K562 (cell line): ENCODE results near the gene MED16. TPM values are rescaled to one million over a fixed set of nuclear protein-coding genes. Genes with fewer than 3 reads are reported as not detected.

Experiments
- ATAC-seq: fragments of 200-7000 bp; cut with Tn5 transposase; 3 replicates; pipeline ENCODE4 v1.9.1; 2020; ENCODE audit warnings: moderate library complexity
- BruUV-seq: library from RNA; stranded (reverse); fragments of 400-500 nt; replicated peaks from 2 replicates; lab custom pipeline; 2021; lab: Mats Ljungman, UMichigan
- CTCF ChIA-PET: fragments of 300-600 bp; formaldehyde crosslinking; extraction: SDS; loops from one replicate; lab custom pipeline; 2021; ENCODE audit warnings: low intra/inter-chr PET ratio; lab: Yijun Ruan, JAX
- POLR2A ChIA-PET: fragments of 300-600, 350-650 bp; sonication (Branson Sonifier 250); formaldehyde crosslinking; extraction: SDS; loops from one replicate; lab custom pipeline; 2021; ENCODE audit warnings: antibody characterized with exemption, inconsistent platforms; lab: Yijun Ruan, JAX
- DNase-seq, 4 experiments: peaks; one replicate each; pipeline versions ENCODE4 v3.0.0 to v3.0.0-alpha.2; 2011 to 2018; ENCODE audit warnings: low spot score in 3 of 4, mixed read lengths in 3 of 4; ENCODE audit errors: extremely low read depth in 1 of 4
- FAIRE-seq: peaks from 2 replicates; lab custom pipeline; 2011; peaks lifted over from hg19 to GRCh38; lab: Jason Lieb, UNC
- H2AFZ ChIP-seq: 2 replicates; pipeline ENCODE4 v1.6.0; 2011; ENCODE audit warnings: low read depth, low read length, control low read depth, inconsistent platforms
- H3K27ac ChIP-seq: fragments of 200-600 bp; 3 replicates; pipeline ENCODE4 v1.8.0; 2011; ENCODE audit warnings: low read depth, mild to moderate bottlenecking, control low read depth, inconsistent platforms, low read length, moderate library complexity, mixed read lengths; ENCODE audit errors: extremely low read depth
- H3K27me3 ChIP-seq, 2 experiments: fragments of 300-600 bp in 1 of 2; 2 replicates in 1 of 2; 3 replicates in 1 of 2; pipeline versions ENCODE4 v1.6.0 to v1.8.0; 2011; ENCODE audit warnings: inconsistent platforms in 2 of 2, low read length in 2 of 2, mild to moderate bottlenecking in 1 of 2, mixed read lengths in 1 of 2, moderate library complexity in 1 of 2; ENCODE audit not compliant: control insufficient read depth in 2 of 2, insufficient read depth in 2 of 2
- H3K36me3 ChIP-seq: fragments of 300-600 bp; 3 replicates; pipeline ENCODE4 v1.8.0; 2011; ENCODE audit warnings: mild to moderate bottlenecking, low read length, inconsistent platforms; ENCODE audit not compliant: control insufficient read depth, insufficient read depth
- H3K4me1 ChIP-seq, 2 experiments: fragments of 200-600 bp in 1 of 2; replicated peaks in 1 of 2; 2 replicates in 1 of 2; 3 replicates in 1 of 2; pipeline versions ENCODE4 v1.5.1 to v1.8.0; 2011; ENCODE audit warnings: inconsistent platforms in 2 of 2, low read length in 2 of 2, mild to moderate bottlenecking in 1 of 2, mixed read lengths in 1 of 2, moderate library complexity in 1 of 2; ENCODE audit not compliant: control insufficient read depth in 2 of 2, insufficient read depth in 2 of 2
- H3K4me2 ChIP-seq: 2 replicates; pipeline ENCODE4 v1.6.1; 2011; ENCODE audit warnings: low read length, control low read depth, inconsistent platforms, mixed read lengths; ENCODE audit not compliant: insufficient read depth
- H3K4me3 ChIP-seq: fragments of 200-600 bp; sonication (generic), shearing (Covaris generic); 2 replicates; pipeline ENCODE4 v1.5.1; 2016; ENCODE audit warnings: control low read depth, inconsistent platforms
- H3K79me2 ChIP-seq: fragments of 200-600 bp; 3 replicates; pipeline ENCODE4 v1.8.0; 2011; ENCODE audit warnings: low read length, inconsistent platforms; ENCODE audit not compliant: control insufficient read depth, insufficient read depth
- H3K9ac ChIP-seq, 2 experiments: 2 replicates each; pipeline versions ENCODE4 v1.6.0 to v1.6.1; 2011; ENCODE audit warnings: low read depth in 2 of 2, low read length in 2 of 2, control low read depth in 1 of 2, inconsistent platforms in 1 of 2, mild to moderate bottlenecking in 1 of 2, mixed read lengths in 1 of 2; ENCODE audit not compliant: insufficient read depth in 1 of 2
- H3K9me1 ChIP-seq: one replicate; pipeline ENCODE4 v1.6.0; 2011; ENCODE audit warnings: inconsistent platforms, mild to moderate bottlenecking, low read length, moderate library complexity; ENCODE audit not compliant: control insufficient read depth, insufficient read depth
- H3K9me3 ChIP-seq: replicated peaks from 2 replicates; pipeline ENCODE4 v1.5.1; 2011; ENCODE audit warnings: low read depth, low read length, inconsistent platforms; ENCODE audit not compliant: control insufficient read depth, insufficient read depth
- H4K20me1 ChIP-seq: replicated peaks from 2 replicates; pipeline ENCODE4 v1.6.1; 2011; ENCODE audit warnings: low read length, inconsistent platforms, mixed read lengths; ENCODE audit not compliant: control insufficient read depth, insufficient read depth
- BACH1 ChIP-seq: fragments of 200-800 bp; sonication (Bioruptor generic); IDR thresholded peaks from 2 replicates; pipeline ENCODE4 v1.6.1; 2016; ENCODE audit warnings: missing genetic modification characterization, missing compliant biosample characterization
- BRD9 ChIP-seq: fragments of 450-650 bp; IDR thresholded peaks from 2 replicates; pipeline ENCODE4 v1.6.1; 2018; ENCODE audit warnings: low read depth; ENCODE audit not compliant: partially characterized antibody
- CBX3 ChIP-seq, 2 experiments: IDR thresholded peaks; 1 replicate in 1 of 2; 2 replicates in 1 of 2; pipeline ENCODE4 v1.6.1; 2012; ENCODE audit warnings: inconsistent platforms in 2 of 2, low read length in 2 of 2, borderline replicate concordance in 1 of 2, control low read depth in 1 of 2
- CBX5 ChIP-seq: IDR thresholded peaks from 2 replicates; pipeline ENCODE4 v1.6.1; 2014; ENCODE audit warnings: low read depth, borderline replicate concordance
- GTF2A2 ChIP-seq: IDR thresholded peaks from 2 replicates; pipeline ENCODE4 v1.6.1; 2016; ENCODE audit warnings: mild to moderate bottlenecking, missing genetic modification characterization, missing compliant biosample characterization
- KDM1A ChIP-seq, 2 experiments: fragments of 450-650 bp; IDR thresholded peaks; 2 replicates each; pipeline ENCODE4 v1.6.1; 2016; ENCODE audit warnings: mild to moderate bottlenecking in 2 of 2
- KHSRP ChIP-seq: fragments of 450-650 bp; IDR thresholded peaks from 2 replicates; pipeline ENCODE4 v1.6.1; 2017
- MTF1 ChIP-seq: fragments of 250-450 bp; sonication (Bioruptor Pico); IDR thresholded peaks from 2 replicates; pipeline ENCODE4 v1.9.0; 2021; ENCODE audit warnings: moderate library complexity, mild to moderate bottlenecking, inconsistent platforms, borderline replicate concordance
- RAD51 ChIP-seq: fragments of 450-650 bp; IDR thresholded peaks from 2 replicates; pipeline ENCODE4 v1.7.1; 2016; ENCODE audit warnings: low read depth, mild to moderate bottlenecking, borderline replicate concordance
- RCOR1 ChIP-seq, 2 experiments: IDR thresholded peaks; 2 replicates each; pipeline ENCODE4 v1.6.1; 2012; ENCODE audit warnings: low read depth in 2 of 2, low read length in 2 of 2, borderline replicate concordance in 1 of 2, improper control_type of control experiment in 1 of 2
- TEAD1 ChIP-seq, 2 experiments: fragments of 450-650 bp in 1 of 2; sonication (generic) in 1 of 2; formaldehyde crosslinking; IDR thresholded peaks; 2 replicates each; pipeline versions ENCODE4 v1.4.0 to v1.8.0; 2020 to 2022; ENCODE audit warnings: mild to moderate bottlenecking in 2 of 2, missing genetic modification reagents in 1 of 2
- ZBTB1 ChIP-seq: sonication (generic); formaldehyde crosslinking; IDR thresholded peaks from 2 replicates; pipeline ENCODE4 v1.8.1; 2023; ENCODE audit warnings: missing genetic modification reagents, low read depth, mild to moderate bottlenecking, borderline replicate concordance
- ZC3H11A ChIP-seq: IDR thresholded peaks from 2 replicates; pipeline ENCODE4 v1.6.1; 2012; ENCODE audit warnings: low read depth, low read length, improper control_type of control experiment
- ZFX ChIP-seq: sonication (generic); formaldehyde crosslinking; IDR thresholded peaks from 2 replicates; pipeline ENCODE4 v1.8.0; 2022; ENCODE audit warnings: mild to moderate bottlenecking, missing genetic modification reagents, moderate library complexity
- ZNF699 ChIP-seq: fragments of 250-450 bp; sonication (Bioruptor Pico); IDR thresholded peaks from 2 replicates; pipeline ENCODE4 v1.8.0; 2021; ENCODE audit warnings: mild to moderate bottlenecking, moderate library complexity; ENCODE audit not compliant: insufficient replicate concordance
- WGBS: fragments of 100-300 bp; shearing (Covaris generic); methylation state at CpG from one replicate; pipeline ENCODE4 v1.1.6; 2016; ENCODE audit warnings: low coverage, mixed read lengths; ENCODE audit not compliant: insufficient coverage; ENCODE audit errors: missing lambda C conversion rate; 5-methylcytosine and 5-hydroxymethylcytosine counted together
- in situ Hi-C: fragments of 300-500 bp; cut with MboI; formaldehyde crosslinking; loops from 4 replicates; pipeline ENCODE4 v1.15.0; 2018; ENCODE audit warnings: inconsistent platforms, mixed read lengths
- intact Hi-C: fragments of 100-400 bp; cut with micrococcal nuclease; formaldehyde crosslinking; loops from 2 replicates; pipeline ENCODE4 v1.14.2; 2022
- polyA plus RNA-seq, 8 experiments: library from polyadenylated mRNA; depleted of rRNA in 4 of 8; stranded (reverse) in 5 of 8; unstranded in 3 of 8; fragments of >200 nt; fragmentation: Nextera tagmentation in 2 of 8; fragmentation: Illumina TruSeq in 1 of 8; extraction: Ambion mirVana in 2 of 8; extraction: Trizol in 1 of 8; gene quantifications; 2 replicates each; pipeline versions ENCODE4 v1.2.1 to v1.2.3, GENCODE V29; 2011 to 2014; ENCODE audit warnings: inconsistent platforms in 1 of 8, missing spikeins in 1 of 8
- total RNA-seq, 7 experiments: library from RNA; depleted of rRNA in 6 of 7; stranded (reverse); fragments of >200 nt in 6 of 7; fragmentation: Illumina TruSeq in 2 of 7; extraction: Trizol in 2 of 7; gene quantifications; 2 replicates each; pipeline versions ENCODE4 v1.2.1 to v1.2.3, GENCODE V29; 2011 to 2021; ENCODE audit warnings: low replicate concordance in 1 of 7
- TF ChIP-seq, protein P1 (sequence below): sonication (generic); formaldehyde crosslinking; IDR thresholded peaks from 2 replicates; pipeline ENCODE4 v1.8.1; 2023; ENCODE audit warnings: mild to moderate bottlenecking, missing genetic modification reagents
- TF ChIP-seq, protein P2 (sequence below): fragments of 450-650 bp; IDR thresholded peaks from 2 replicates; pipeline ENCODE4 v1.6.1; 2018; ENCODE audit warnings: mild to moderate bottlenecking, low read depth; ENCODE audit not compliant: partially characterized antibody

The MED16 gene
- total and polyA plus RNA-seq, 9 of the 15 experiments (the other 6 are each of a cell fraction or from before 2014, with no cell fraction given): 0.89 to 59.9 (median 8.6) TPM

DNA sequence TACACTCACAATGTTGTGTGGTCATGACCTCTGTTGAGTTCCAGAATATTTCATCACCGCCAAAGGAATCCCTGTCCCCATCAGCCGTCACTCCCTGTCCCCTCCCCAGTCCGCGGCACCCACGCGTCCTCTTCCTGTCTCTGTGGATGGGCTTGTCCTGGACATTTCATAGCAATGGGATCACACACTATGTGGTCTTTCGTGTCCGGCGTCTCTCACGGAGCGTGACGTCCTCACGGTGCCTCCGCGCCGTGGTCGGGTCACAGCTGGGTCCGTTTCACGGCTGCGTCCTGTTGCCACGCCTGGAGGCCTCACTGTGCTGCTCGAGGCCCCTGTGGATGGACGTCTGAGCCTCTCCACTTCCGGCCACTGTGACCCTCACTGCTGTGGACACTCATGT is 58.8 kb downstream of the MED16 start (continued):
- TF ChIP-seq, protein P1, sequence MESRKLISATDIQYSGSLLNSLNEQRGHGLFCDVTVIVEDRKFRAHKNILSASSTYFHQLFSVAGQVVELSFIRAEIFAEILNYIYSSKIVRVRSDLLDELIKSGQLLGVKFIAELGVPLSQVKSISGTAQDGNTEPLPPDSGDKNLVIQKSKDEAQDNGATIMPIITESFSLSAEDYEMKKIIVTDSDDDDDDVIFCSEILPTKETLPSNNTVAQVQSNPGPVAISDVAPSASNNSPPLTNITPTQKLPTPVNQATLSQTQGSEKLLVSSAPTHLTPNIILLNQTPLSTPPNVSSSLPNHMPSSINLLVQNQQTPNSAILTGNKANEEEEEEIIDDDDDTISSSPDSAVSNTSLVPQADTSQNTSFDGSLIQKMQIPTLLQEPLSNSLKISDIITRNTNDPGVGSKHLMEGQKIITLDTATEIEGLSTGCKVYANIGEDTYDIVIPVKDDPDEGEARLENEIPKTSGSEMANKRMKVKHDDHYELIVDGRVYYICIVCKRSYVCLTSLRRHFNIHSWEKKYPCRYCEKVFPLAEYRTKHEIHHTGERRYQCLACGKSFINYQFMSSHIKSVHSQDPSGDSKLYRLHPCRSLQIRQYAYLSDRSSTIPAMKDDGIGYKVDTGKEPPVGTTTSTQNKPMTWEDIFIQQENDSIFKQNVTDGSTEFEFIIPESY: peak; percentile 64; the same call in 1 of the 2 replicates
- TF ChIP-seq GTF2A2: no peak
- no peak for TF ChIP-seq ZC3H11A
- TF ChIP-seq ZBTB1 (CRISPR knock-in tag): no peak
- TF ChIP-seq TEAD1 (CRISPR knock-in tag; IDR thresholded peaks at IDR 0.05): no peak

DNA sequence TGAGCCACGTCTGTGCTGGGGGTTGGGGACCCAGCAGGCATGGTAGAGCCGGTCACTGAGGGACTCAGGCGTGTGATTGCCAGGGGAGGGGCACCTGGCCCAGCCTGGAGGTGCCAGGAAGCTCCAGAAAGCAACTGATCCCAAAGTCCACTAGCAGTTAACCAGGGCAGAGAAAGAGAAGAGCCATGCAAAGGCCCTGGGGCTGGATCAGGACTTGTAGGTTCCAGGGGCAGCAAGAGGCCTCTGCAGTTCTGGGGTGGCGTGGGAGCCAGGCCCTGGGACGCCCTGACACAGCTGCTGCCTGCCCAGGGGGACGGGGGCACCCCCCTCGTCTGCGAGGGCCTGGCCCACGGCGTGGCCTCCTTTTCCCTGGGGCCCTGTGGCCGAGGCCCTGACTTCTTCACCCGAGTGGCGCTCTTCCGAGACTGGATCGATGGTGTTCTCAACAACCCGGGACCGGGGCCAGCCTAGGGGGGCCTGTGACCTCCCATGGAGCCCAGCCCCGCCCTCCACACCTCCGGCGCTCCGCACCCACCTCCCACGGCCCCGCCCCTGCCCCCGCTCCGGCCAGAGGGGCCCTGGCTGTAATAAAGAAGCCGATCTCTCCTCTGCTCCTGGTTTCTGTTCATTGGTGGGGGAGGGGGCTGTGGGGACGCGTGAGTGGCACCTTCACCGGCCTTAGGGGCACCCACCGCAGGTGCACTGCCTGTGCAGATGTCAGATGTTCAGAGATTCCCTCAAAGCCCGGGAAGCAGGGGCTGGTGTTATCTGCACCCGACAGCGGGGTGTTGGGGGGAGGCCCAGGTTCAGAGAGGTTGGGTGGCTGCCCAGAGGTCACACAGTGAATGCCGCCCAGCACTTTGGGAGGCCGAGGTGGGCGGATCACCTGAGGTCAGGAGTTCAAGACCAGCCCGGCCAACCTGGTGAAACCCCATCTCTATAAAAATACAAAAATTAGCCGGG is 61.3 kb downstream of the MED16 start:
- Histone ChIP-seq H3K9ac (peak overlapping the region in 1 of 2 experiments; percentile 81; a peak in 2 of 4 replicates), H3K27me3 (no peaks in the 10 kb centered on the region), H4K20me1 (no peaks in the 10 kb centered on the region), H3K4me3 (no peak overlapping the region), H2AFZ (peak overlapping the region; percentile 45; the same call in 1 of the 2 replicates), H3K9me1 (no peaks in the 10 kb centered on the region), H3K36me3 (no peaks in the 10 kb centered on the region), H3K79me2 (no peaks in the 10 kb centered on the region), H3K4me1 (peaks cover 0 to 60% of the 10 kb centered on the region in 2 experiments; a peak in 3 of 5 replicates), H3K9me3 (no peaks in the 10 kb centered on the region), H3K27ac (no peak overlapping the region), H3K4me2 (no peak overlapping the region)
- DNase-seq (peak; percentile 40 to 86 (median 67)), ATAC-seq (peak; percentile 70), FAIRE-seq (peak; percentile 29)
- no TSS peak for BruUV-seq
- WGBS: 28% methylated on average over 21 of the region's 38 CpGs
- ChIA-PET CTCF (no interaction called here), POLR2A (interaction anchor here (0.7 to 1.1 kb wide), 2 partner anchors 11 to 25 kb away, joined by 3 read pairs; no protein-coding TSS in a partner anchor)
- in situ Hi-C loops: no loop called here
- intact Hi-C loops: no loop called here
- TF ChIP-seq MTF1 (CRISPR knock-in tag) (no peak), RAD51 (no peak), RCOR1 (IDR thresholded peaks at IDR 0.05; ENCODE audit: borderline replicate concordance in 1 of 2, low read depth in 2 of 2, low read length in 2 of 2) (peak in 1 of 2 experiments; percentile 49; a peak in 1 of 4 replicates), KHSRP (no peak), ZFX (CRISPR knock-in tag) (peak; percentile 45), CBX3 (IDR thresholded peaks at IDR 0.05; ENCODE audit: borderline replicate concordance in 1 of 2, low read length in 2 of 2) (no peak), KDM1A (IDR thresholded peaks at IDR 0.05) (peak; percentile 83 to 90), ZNF699 (no peak), CBX5 (no peak), BRD9 (peak; percentile 99), BACH1 (tag) (no peak)
- TF ChIP-seq, protein P2, sequence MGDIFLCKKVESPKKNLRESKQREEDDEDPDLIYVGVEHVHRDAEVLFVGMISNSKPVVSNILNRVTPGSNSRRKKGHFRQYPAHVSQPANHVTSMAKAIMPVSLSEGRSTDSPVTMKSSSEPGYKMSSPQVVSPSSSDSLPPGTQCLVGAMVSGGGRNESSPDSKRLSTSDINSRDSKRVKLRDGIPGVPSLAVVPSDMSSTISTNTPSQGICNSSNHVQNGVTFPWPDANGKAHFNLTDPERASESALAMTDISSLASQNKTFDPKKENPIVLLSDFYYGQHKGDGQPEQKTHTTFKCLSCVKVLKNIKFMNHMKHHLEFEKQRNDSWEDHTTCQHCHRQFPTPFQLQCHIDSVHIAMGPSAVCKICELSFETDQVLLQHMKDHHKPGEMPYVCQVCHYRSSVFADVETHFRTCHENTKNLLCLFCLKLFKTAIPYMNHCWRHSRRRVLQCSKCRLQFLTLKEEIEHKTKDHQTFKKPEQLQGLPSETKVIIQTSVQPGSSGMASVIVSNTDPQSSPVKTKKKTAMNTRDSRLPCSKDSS: no peak
